ENCODE results near the gene DIS3L2.
A peak's percentile ranks its signal among the peaks of the same experiment; 100 is the strongest.
"Not testable (repeated sequence)": the region's sequence is repeated elsewhere in the genome, so short reads cannot be mapped to it uniquely, and the experiment has no call there.

The DIS3L2 gene

GRCh38 chr2:232176587-232176986 lies 215.1 kb downstream of the DIS3L2 start:
- not testable (repeated sequence) for H3K27ac Mint-ChIP-seq (ENCODE audit: low read depth); ATAC-seq (replicated peaks; ENCODE audit: extremely low read depth, poor library complexity, severe bottlenecking); H3K9me3 Mint-ChIP-seq; DNase-seq (ENCODE audit: low spot score in 2 of 2); H3K4me1 Mint-ChIP-seq; H3K4me3 Mint-ChIP-seq; H3K27me3 Mint-ChIP-seq; H3K36me3 Mint-ChIP-seq (ENCODE audit: insufficient read depth)

- peaks cover 6% of the 10 kb centered on the region for H3K36me3 Mint-ChIP-seq (ENCODE audit: insufficient read depth)
- no peak overlapping the region for H3K27ac Mint-ChIP-seq (ENCODE audit: low read depth)
- no peaks in the 10 kb centered on the region for H3K27me3 Mint-ChIP-seq
- no peak overlapping the region for H3K4me3 Mint-ChIP-seq
- no peaks in the 10 kb centered on the region for H3K9me3 Mint-ChIP-seq
- ATAC-seq (replicated peaks; ENCODE audit: extremely low read depth, poor library complexity, severe bottlenecking) (no peak), DNase-seq (ENCODE audit: low spot score in 2 of 2) (no peak)
- peaks cover 4% of the 10 kb centered on the region for H3K4me1 Mint-ChIP-seq
Observed at GRCh38 chr2:232183279-232183678, 221.8 kb downstream of the DIS3L2 start.

- DNase-seq (ENCODE audit: low spot score in 2 of 2) (no peak), ATAC-seq (replicated peaks; ENCODE audit: extremely low read depth, poor library complexity, severe bottlenecking) (no peak)
- Mint-ChIP-seq H3K27me3 (no peaks in the 10 kb centered on the region), H3K4me3 (no peak overlapping the region), H3K9me3 (no peaks in the 10 kb centered on the region), H3K36me3 (ENCODE audit: insufficient read depth) (peaks cover 6% of the 10 kb centered on the region), H3K27ac (ENCODE audit: low read depth) (no peak overlapping the region), H3K4me1 (peaks cover 4% of the 10 kb centered on the region)
Observed at GRCh38 chr2:232184346-232184745, 222.8 kb downstream of the DIS3L2 start.

GRCh38 chr2:232190796-232191195 lies 229.3 kb downstream of the DIS3L2 start:
- Mint-ChIP-seq H3K9me3 (peaks cover 6% of the 10 kb centered on the region), H3K4me1 (peaks cover 9% of the 10 kb centered on the region), H3K27ac (ENCODE audit: low read depth) (no peak overlapping the region), H3K4me3 (no peak overlapping the region), H3K27me3 (no peaks in the 10 kb centered on the region), H3K36me3 (ENCODE audit: insufficient read depth) (peaks cover 12% of the 10 kb centered on the region)
- ATAC-seq (replicated peaks; ENCODE audit: extremely low read depth, poor library complexity, severe bottlenecking) = no peak
- DNase-seq (ENCODE audit: low spot score in 2 of 2) = no peak

GRCh38 chr2:232195487-232195886 lies 234.0 kb downstream of the DIS3L2 start:
- Mint-ChIP-seq H3K27ac (ENCODE audit: low read depth) (no peak overlapping the region), H3K4me3 (no peak overlapping the region), H3K4me1 (peaks cover 4% of the 10 kb centered on the region), H3K27me3 (no peaks in the 10 kb centered on the region), H3K9me3 (peaks cover 6% of the 10 kb centered on the region), H3K36me3 (ENCODE audit: insufficient read depth) (peaks cover 16% of the 10 kb centered on the region)
- DNase-seq (ENCODE audit: low spot score in 2 of 2) = no peak
- ATAC-seq (replicated peaks; ENCODE audit: extremely low read depth, poor library complexity, severe bottlenecking) = no peak

- Mint-ChIP-seq H3K27me3 (no peaks in the 10 kb centered on the region), H3K4me3 (no peak overlapping the region), H3K27ac (ENCODE audit: low read depth) (no peak overlapping the region), H3K4me1 (no peaks in the 10 kb centered on the region), H3K9me3 (peaks cover 6% of the 10 kb centered on the region), H3K36me3 (ENCODE audit: insufficient read depth) (peaks cover 16% of the 10 kb centered on the region)
- ATAC-seq (replicated peaks; ENCODE audit: extremely low read depth, poor library complexity, severe bottlenecking) (no peak), DNase-seq (ENCODE audit: low spot score in 2 of 2) (no peak)
Observed at GRCh38 chr2:232196802-232197201, 235.3 kb downstream of the DIS3L2 start.

GRCh38 chr2:232200195-232200594 lies 238.7 kb downstream of the DIS3L2 start:
- Mint-ChIP-seq H3K9me3 (no peaks in the 10 kb centered on the region), H3K4me3 (no peak overlapping the region), H3K36me3 (ENCODE audit: insufficient read depth) (peaks cover 14% of the 10 kb centered on the region), H3K27ac (ENCODE audit: low read depth) (peak overlapping the region; percentile 3), H3K27me3 (no peaks in the 10 kb centered on the region), H3K4me1 (no peaks in the 10 kb centered on the region)
- no peak for ATAC-seq (replicated peaks; ENCODE audit: extremely low read depth, poor library complexity, severe bottlenecking)
- DNase-seq (ENCODE audit: low spot score in 2 of 2) = no peak

- H3K36me3 Mint-ChIP-seq (ENCODE audit: insufficient read depth) = peaks cover 13% of the 10 kb centered on the region
- DNase-seq (ENCODE audit: low spot score in 2 of 2) (no peak), ATAC-seq (replicated peaks; ENCODE audit: extremely low read depth, poor library complexity, severe bottlenecking) (no peak)
- H3K4me3 Mint-ChIP-seq = no peak overlapping the region
- H3K4me1 Mint-ChIP-seq = no peaks in the 10 kb centered on the region
- H3K27ac Mint-ChIP-seq (ENCODE audit: low read depth) = no peak overlapping the region
- H3K9me3 Mint-ChIP-seq = no peaks in the 10 kb centered on the region
- no peaks in the 10 kb centered on the region for H3K27me3 Mint-ChIP-seq
Observed at GRCh38 chr2:232203166-232203891, 241.8 kb downstream of the DIS3L2 start.

GRCh38 chr2:232203936-232204335 lies 242.4 kb downstream of the DIS3L2 start:
- DNase-seq (ENCODE audit: low spot score in 2 of 2) (no peak), ATAC-seq (replicated peaks; ENCODE audit: extremely low read depth, poor library complexity, severe bottlenecking) (no peak)
- H3K36me3 Mint-ChIP-seq (ENCODE audit: insufficient read depth) = peaks cover 12% of the 10 kb centered on the region
- no peaks in the 10 kb centered on the region for H3K9me3 Mint-ChIP-seq
- no peak overlapping the region for H3K4me3 Mint-ChIP-seq
- H3K27ac Mint-ChIP-seq (ENCODE audit: low read depth) = no peak overlapping the region
- H3K4me1 Mint-ChIP-seq = no peaks in the 10 kb centered on the region
- H3K27me3 Mint-ChIP-seq = no peaks in the 10 kb centered on the region

- Mint-ChIP-seq H3K27me3 (no peaks in the 10 kb centered on the region), H3K9me3 (no peaks in the 10 kb centered on the region), H3K4me3 (no peak overlapping the region), H3K36me3 (ENCODE audit: insufficient read depth) (peaks cover 12% of the 10 kb centered on the region), H3K4me1 (no peaks in the 10 kb centered on the region), H3K27ac (ENCODE audit: low read depth) (no peak overlapping the region)
- no peak for ATAC-seq (replicated peaks; ENCODE audit: extremely low read depth, poor library complexity, severe bottlenecking)
- no peak for DNase-seq (ENCODE audit: low spot score in 2 of 2)
Observed at GRCh38 chr2:232204457-232204931, 243.0 kb downstream of the DIS3L2 start.

GRCh38 chr2:232207174-232207573 lies 245.7 kb downstream of the DIS3L2 start:
- ATAC-seq (replicated peaks; ENCODE audit: extremely low read depth, poor library complexity, severe bottlenecking) = no peak

GRCh38 chr2:232210306-232210705 lies 248.8 kb downstream of the DIS3L2 start:
- ATAC-seq (replicated peaks; ENCODE audit: extremely low read depth, poor library complexity, severe bottlenecking) (no peak), DNase-seq (ENCODE audit: low spot score in 2 of 2) (no peak)
- Mint-ChIP-seq H3K4me1 (peaks cover 9% of the 10 kb centered on the region), H3K36me3 (ENCODE audit: insufficient read depth) (peaks cover 12% of the 10 kb centered on the region), H3K4me3 (no peak overlapping the region), H3K27ac (ENCODE audit: low read depth) (no peak overlapping the region), H3K27me3 (no peaks in the 10 kb centered on the region), H3K9me3 (no peaks in the 10 kb centered on the region)

More at GRCh38 chr2:232207174-232207573, 245.7 kb downstream of the DIS3L2 start:
- H3K27me3 Mint-ChIP-seq = no peaks in the 10 kb centered on the region
- peaks cover 2% of the 10 kb centered on the region for H3K4me1 Mint-ChIP-seq
- no peak for DNase-seq (ENCODE audit: low spot score in 2 of 2)
- no peak overlapping the region for H3K27ac Mint-ChIP-seq (ENCODE audit: low read depth)
- no peaks in the 10 kb centered on the region for H3K9me3 Mint-ChIP-seq
- peaks cover 11% of the 10 kb centered on the region for H3K36me3 Mint-ChIP-seq (ENCODE audit: insufficient read depth)
- H3K4me3 Mint-ChIP-seq = no peak overlapping the region
